HL-60 (cell line): Measurements from ENCODE around the gene TUBB4B.

Experiments used
- CTCF ChIP-seq: IDR thresholded peaks from one replicate; pipeline ENCODE4 v1.5.1; 2011; ENCODE audit warnings: low read length, control low read depth, inconsistent platforms; ENCODE audit not compliant: insufficient read depth
- GABPA ChIP-seq: IDR thresholded peaks from 2 replicates; pipeline ENCODE4 v1.6.1; 2012; ENCODE audit warnings: low read depth
- POLR2AphosphoS5 ChIP-seq: IDR thresholded peaks from 2 replicates; pipeline ENCODE4 v1.6.1; 2012; ENCODE audit warnings: low read depth
- REST ChIP-seq: IDR thresholded peaks from 2 replicates; pipeline ENCODE4 v1.6.1; 2012; ENCODE audit warnings: low read depth; ENCODE audit not compliant: insufficient replicate concordance
- SPI1 ChIP-seq: IDR thresholded peaks from 2 replicates; pipeline ENCODE4 v1.6.1; 2012; ENCODE audit warnings: low read depth, mild to moderate bottlenecking, borderline replicate concordance

DNA sequence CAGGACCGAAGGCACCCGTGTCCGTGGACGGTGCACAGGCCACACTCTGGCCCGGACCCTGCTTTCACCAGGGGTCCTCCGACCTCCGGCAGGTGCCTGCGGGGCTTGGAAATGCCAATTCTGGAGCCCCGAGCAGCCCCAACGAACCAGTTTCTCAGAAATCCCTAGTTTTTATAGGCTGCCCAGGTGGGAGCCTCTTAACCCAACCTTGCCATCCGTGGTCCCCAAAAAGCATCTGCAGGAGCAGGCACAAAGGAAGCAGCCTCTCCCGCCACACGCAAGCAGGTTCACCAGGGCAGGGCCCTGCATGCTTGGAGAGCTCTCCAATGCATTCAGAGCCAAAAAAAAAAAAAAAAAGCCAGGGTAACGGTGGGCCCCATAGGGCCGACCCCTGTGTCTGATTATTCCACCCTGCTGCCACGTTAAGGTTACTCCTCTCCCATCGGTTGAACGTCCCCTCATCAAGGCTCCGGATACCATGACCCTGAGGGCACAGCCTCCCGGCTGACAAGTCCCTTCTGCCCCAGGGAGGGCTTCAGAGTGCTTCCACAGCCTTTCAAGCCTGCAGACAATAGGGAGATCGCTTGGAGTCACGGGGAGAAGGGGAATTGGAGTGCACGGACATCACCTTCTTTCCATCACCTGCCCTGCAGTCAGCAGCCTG lies 39.8 kb upstream of the TUBB4B start:
- TF ChIP-seq CTCF (no peak), SPI1 (no peak), POLR2AphosphoS5 (no peak), REST (no peak), GABPA (no peak)
